Measurements from ENCODE around the gene ZNF438. TPM values are rescaled to one million over a fixed set of nuclear protein-coding genes. Genes with fewer than 3 reads are reported as not detected.
"Not testable (repeated sequence)": the region's sequence is repeated elsewhere in the genome, so short reads cannot be mapped to it uniquely, and the experiment has no call there.

The ZNF438 gene
- total and polyA plus RNA-seq, 11 donors, result 9.0 to 14.7 (median 13.2) TPM

DNA sequence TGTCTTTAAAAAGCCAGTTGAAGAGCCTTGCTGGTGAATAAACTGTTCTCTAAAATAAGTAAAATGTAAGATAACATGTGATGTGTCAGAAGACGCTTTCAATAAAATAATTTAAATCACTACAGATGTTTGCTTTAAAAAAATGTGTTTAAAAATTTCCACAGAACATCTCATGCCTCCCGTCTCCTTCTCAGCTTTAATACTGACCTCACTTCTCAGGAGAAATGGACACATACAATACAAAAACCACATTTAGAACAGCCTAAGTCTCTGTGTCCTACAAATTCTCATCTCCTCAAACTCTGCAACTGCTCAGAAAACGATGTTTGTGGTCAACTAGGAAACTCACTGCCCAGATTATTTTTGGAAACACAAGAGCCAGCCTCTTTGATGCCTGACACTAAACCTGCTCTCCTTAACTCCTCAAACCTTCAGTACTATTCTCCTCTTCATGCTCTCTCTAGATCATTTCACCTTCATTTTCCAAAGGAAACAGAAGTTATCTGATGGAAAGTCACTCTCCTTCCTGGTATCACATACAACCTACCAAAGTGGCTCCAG is 120.3 kb downstream of the ZNF438 start:
- DNase-seq (no peak), ATAC-seq (no peak)
- WGBS, 4 donors, result 42 to 61% (median 55%) methylated on average over 3 of the region's 3 CpGs
- Histone ChIP-seq H3K4me1 (peaks cover 0 to 34% (median 9%) of the 10 kb centered on the region in 12 donors), H3K27ac (peak overlapping the region in 3 of 12 donors; percentile 1 to 17 (median 7)), H3K9me3 (no peaks in the 10 kb centered on the region), H3K4me3 (no peak overlapping the region), H3K36me3 (peaks cover 0 to 23% (median 22%) of the 10 kb centered on the region in 9 donors), H3K27me3 (no peaks in the 10 kb centered on the region)
- intact Hi-C loops (cut with DNase I), result no loop called here
- no peak for TF ChIP-seq POLR2A (IDR thresholded peaks at IDR 0.05)
- TF ChIP-seq, protein P1, sequence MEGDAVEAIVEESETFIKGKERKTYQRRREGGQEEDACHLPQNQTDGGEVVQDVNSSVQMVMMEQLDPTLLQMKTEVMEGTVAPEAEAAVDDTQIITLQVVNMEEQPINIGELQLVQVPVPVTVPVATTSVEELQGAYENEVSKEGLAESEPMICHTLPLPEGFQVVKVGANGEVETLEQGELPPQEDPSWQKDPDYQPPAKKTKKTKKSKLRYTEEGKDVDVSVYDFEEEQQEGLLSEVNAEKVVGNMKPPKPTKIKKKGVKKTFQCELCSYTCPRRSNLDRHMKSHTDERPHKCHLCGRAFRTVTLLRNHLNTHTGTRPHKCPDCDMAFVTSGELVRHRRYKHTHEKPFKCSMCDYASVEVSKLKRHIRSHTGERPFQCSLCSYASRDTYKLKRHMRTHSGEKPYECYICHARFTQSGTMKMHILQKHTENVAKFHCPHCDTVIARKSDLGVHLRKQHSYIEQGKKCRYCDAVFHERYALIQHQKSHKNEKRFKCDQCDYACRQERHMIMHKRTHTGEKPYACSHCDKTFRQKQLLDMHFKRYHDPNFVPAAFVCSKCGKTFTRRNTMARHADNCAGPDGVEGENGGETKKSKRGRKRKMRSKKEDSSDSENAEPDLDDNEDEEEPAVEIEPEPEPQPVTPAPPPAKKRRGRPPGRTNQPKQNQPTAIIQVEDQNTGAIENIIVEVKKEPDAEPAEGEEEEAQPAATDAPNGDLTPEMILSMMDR (IDR thresholded peaks at IDR 0.05), result no peak

DNA sequence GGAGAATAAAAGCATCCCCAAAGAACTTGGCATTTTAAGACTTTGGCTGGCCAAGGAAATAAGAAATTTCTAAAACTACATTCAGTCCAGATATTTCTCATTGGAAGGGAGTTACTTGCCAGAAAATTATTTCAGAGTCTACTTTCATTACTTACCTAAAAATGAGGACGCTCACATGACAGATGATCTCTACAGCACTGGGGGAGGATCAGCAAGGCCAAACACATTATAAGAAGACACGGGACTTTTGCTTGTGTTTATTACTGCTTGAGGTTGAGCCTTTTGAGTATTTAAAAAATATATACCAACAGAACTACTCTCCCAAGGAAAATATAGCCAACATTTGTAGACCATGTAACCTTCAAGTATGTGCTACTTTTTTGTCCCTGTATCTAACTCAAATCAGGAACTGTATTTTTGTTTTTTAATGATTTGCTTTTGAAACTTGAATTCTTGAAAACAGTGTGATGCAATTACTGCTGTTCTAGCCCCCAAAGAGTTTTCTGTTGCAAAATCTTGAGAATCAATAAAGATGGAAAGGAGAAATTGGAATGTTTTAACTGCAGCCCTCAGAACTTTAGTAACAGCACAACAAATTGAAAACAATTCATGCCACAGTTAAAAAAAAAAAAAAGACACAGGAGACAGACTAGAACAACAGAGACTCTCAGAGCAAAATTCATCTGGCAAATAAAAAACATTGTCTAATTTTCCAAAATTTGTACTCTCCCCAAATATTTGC is 128.1 kb downstream of the ZNF438 start:
- ATAC-seq, result no peak
- Histone ChIP-seq H3K4me1 (peaks cover 0 to 15% (median 0%) of the 10 kb centered on the region in 12 donors), H3K9me3 (no peaks in the 10 kb centered on the region), H3K36me3 (peaks cover 0 to 51% (median 40%) of the 10 kb centered on the region in 9 donors), H3K27ac (no peak overlapping the region), H3K27me3 (no peaks in the 10 kb centered on the region), H3K4me3 (no peak overlapping the region)
- intact Hi-C loops (cut with DNase I), result no loop called here
- 87 to 92% (median 91%) methylated on average over 2 of the region's 2 CpGs for WGBS, 4 donors
- no peak for DNase-seq
- TF ChIP-seq, protein P1 (IDR thresholded peaks at IDR 0.05), result no peak
- no peak for TF ChIP-seq POLR2A (IDR thresholded peaks at IDR 0.05)

DNA sequence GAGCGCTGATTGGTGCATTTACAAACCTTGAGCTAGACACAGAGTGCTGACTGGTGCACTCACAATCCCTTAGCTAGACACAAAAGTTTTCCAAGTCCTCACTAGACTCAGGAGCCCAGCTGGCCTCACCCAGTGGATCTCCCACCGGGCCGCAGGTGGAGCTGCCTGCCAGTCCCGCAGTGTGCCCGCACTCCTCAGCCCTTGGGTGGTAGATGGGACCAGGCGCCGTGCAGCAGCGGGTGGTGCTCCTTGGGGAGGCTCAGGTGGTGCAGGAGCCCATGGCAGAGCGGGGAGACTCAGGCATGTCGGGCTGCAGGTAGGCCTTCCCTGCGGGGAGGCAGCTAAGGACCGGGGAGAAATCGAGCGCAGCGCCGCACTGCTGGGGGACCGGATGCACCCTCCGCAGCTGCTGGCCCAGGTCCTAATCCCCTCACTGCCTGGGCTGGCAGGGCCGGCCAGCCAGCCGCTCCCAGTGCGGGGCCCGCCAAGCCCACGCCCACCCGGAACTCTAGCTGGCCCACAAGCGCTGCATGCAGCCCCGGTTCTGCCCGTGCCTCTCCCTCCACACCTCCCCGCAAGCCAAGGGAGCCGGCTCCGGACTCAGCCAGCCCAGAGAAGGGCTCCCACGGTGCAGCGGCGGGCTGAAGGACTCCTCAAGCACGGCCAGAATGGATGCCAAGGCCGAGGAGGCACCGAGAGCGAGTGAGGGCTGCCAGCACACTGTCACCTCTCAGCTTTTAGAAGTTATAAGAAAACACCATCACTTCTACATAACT is 128.9 kb downstream of the ZNF438 start:
- no peak overlapping the region for H3K4me3 ChIP-seq
- H3K36me3 ChIP-seq, result peaks cover 0 to 44% (median 32%) of the 10 kb centered on the region in 9 donors
- H3K4me1 ChIP-seq, result peaks cover 0 to 15% (median 0%) of the 10 kb centered on the region in 12 donors
- TF ChIP-seq, protein P1 (IDR thresholded peaks at IDR 0.05), result no peak
- TF ChIP-seq POLR2A (IDR thresholded peaks at IDR 0.05), result no peak
- no peaks in the 10 kb centered on the region for H3K27me3 ChIP-seq
- ATAC-seq, result no peak
- no peak for DNase-seq
- no peaks in the 10 kb centered on the region for H3K9me3 ChIP-seq
- no peak overlapping the region for H3K27ac ChIP-seq
- WGBS, 4 donors, result 91 to 97% (median 95%) methylated on average over 25 to 37 of the region's 37 CpGs
- intact Hi-C loops (cut with DNase I), result no loop called here

DNA sequence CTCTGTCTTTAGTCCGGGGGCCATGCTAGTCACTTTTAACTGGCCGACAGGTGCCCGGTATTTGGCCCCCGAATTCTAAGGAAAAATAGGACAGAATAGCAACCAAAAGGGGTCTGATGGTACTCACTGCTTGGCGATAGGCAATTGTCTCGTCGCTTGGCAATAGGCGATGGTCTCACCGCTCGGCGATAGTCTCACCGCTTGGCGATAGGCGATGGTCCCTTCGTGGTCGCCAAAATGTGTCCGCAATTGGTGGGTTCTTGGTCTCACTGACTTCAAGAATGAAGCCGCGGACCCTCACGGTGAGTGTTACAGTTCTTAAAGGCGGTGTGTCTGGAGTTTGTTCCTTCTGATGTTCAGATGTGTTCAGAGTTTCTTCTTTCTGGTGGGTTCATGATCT is 130.2 kb downstream of the ZNF438 start:
- ATAC-seq; H3K9me3 ChIP-seq; DNase-seq; H3K27me3 ChIP-seq; H3K27ac ChIP-seq; intact Hi-C loops (cut with DNase I); H3K4me3 ChIP-seq: not testable (repeated sequence)
- Histone ChIP-seq H3K36me3 (peaks cover 0 to 30% (median 21%) of the 10 kb centered on the region in 9 donors), H3K4me1 (peaks cover 0 to 12% (median 0%) of the 10 kb centered on the region in 12 donors)
- 97 to 99% (median 98%) methylated on average over 21 of the region's 21 CpGs for WGBS, 4 donors
